ENCODE measurements around the gene COQ7. TPM values are rescaled to one million over a fixed set of nuclear protein-coding genes. Genes with fewer than 3 reads are reported as not detected.

The COQ7 gene
- total RNA-seq, 1 experiment from 2014 or later = 30.7 TPM

GRCh38 chr16:19112099-19112407, 44.6 kb downstream of the COQ7 start:
- no TSS peak for BruUV-seq (replicated peaks)
- H3K79me2 ChIP-seq (ENCODE audit: low read depth) = peaks cover 61% of the 10 kb centered on the region
- peak overlapping the region; percentile 96 for H3K27ac ChIP-seq
- H3K9me2 ChIP-seq (ENCODE audit: insufficient read depth) = no peaks in the 10 kb centered on the region
- H3K36me3 ChIP-seq (ENCODE audit: low read depth) = peaks cover 18% of the 10 kb centered on the region
- peaks cover 47% of the 10 kb centered on the region for H3F3A ChIP-seq (ENCODE audit: insufficient read depth, low read depth)
- peak overlapping the region; percentile 90 for H3K4me2 ChIP-seq
- no peaks in the 10 kb centered on the region for H3K27me3 ChIP-seq (ENCODE audit: insufficient read depth, low read depth)
- POLR2A ChIA-PET (ENCODE audit: unreplicated experiment) = interaction anchor here (0.6 to 1.8 kb wide), 4 partner anchors 17 to 282 kb away, joined by 3 to 61 read pairs (median 4); no protein-coding TSS in a partner anchor
- no peak for TF ChIP-seq EZH2 (IDR thresholded peaks at IDR 0.05; ENCODE audit: low read depth)
- TF ChIP-seq, protein P1, sequence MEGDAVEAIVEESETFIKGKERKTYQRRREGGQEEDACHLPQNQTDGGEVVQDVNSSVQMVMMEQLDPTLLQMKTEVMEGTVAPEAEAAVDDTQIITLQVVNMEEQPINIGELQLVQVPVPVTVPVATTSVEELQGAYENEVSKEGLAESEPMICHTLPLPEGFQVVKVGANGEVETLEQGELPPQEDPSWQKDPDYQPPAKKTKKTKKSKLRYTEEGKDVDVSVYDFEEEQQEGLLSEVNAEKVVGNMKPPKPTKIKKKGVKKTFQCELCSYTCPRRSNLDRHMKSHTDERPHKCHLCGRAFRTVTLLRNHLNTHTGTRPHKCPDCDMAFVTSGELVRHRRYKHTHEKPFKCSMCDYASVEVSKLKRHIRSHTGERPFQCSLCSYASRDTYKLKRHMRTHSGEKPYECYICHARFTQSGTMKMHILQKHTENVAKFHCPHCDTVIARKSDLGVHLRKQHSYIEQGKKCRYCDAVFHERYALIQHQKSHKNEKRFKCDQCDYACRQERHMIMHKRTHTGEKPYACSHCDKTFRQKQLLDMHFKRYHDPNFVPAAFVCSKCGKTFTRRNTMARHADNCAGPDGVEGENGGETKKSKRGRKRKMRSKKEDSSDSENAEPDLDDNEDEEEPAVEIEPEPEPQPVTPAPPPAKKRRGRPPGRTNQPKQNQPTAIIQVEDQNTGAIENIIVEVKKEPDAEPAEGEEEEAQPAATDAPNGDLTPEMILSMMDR (conservative IDR thresholded peaks at IDR 0.05) = no peak
- H4K20me1 ChIP-seq (ENCODE audit: insufficient read depth) = peaks cover 16% of the 10 kb centered on the region
- H3K4me1 ChIP-seq (replicated peaks; ENCODE audit: insufficient read depth) = peaks cover 66% of the 10 kb centered on the region
- CTCF ChIA-PET = interaction anchor here (1.7 kb wide), 1 partner anchor 26 kb away, joined by 5 read pairs; no protein-coding TSS in a partner anchor
- no peak for DNase-seq
- H2AFZ ChIP-seq = no peak overlapping the region
- no peaks in the 10 kb centered on the region for H3K9me3 ChIP-seq (ENCODE audit: insufficient read depth, low read depth)
- H3K4me3 ChIP-seq = peak overlapping the region; percentile 85; the same call in 1 of the 2 replicates
- intact Hi-C loops (cut with micrococcal nuclease; ENCODE audit: unreplicated experiment) = loop anchor here (10.0 kb wide), 1 partner anchor 393 kb away; no protein-coding TSS in a partner anchor

DNA sequence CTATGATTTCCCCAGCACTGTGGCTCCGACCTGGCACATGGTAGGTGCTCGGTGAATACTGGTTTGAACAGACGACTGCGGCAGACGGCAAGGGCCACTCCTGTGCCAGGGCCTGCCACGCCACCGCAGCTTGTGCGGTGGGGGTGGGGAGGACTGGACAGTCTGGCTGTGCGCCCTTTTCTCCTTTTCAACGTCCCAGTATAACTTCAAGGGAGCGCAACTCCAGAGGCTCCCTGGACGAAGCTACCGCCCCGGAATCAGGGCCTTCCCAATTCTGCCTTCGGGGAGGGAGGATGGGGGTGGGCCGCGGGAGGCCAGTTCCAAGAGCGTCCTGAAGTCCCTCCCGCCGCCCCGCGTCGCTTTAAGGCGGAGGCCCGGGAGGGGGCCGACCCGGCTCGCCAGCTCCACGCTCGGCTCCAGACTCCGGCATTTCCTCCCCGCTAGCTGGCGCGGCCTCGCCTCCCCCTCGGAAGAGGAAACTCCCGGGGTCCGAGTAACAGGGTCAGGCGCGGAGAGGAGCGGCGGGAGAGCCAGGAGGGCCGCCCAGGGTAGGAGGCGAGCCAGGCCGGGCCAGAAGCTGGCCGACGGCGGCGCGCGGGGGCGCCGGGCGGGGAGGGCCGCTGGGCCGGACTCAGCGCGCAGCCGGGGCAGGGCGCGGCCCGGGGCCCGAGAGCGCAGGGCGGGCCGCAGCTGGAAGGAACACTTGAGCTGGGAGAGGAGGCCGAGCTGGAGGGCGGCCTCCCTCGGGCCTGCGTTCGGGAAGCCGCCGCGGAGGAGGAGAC, 46.4 kb downstream of the COQ7 start, which contains the start of gene ITPRIPL2:
Gene ITPRIPL2, plus strand, starts transcription at position 388 of the 782 bp plus-strand sequence. CDS start 498 bp downstream, outside the sequence.
- Histone ChIP-seq H3K4me1 (replicated peaks; ENCODE audit: insufficient read depth) (peaks cover 68% of the 10 kb centered on the region), H3K27me3 (ENCODE audit: insufficient read depth, low read depth) (no peaks in the 10 kb centered on the region), H2AFZ (peak within 1 kb of the TSS; percentile 44; the same call in 1 of the 2 replicates), H3K36me3 (ENCODE audit: low read depth) (peaks cover 18% of the 10 kb centered on the region), H3K27ac (peak within 1 kb of the TSS; percentile 96), H3K4me2 (peak within 1 kb of the TSS; percentile 90), H3K9me3 (ENCODE audit: insufficient read depth, low read depth) (no peaks in the 10 kb centered on the region), H3K9me2 (ENCODE audit: insufficient read depth) (no peaks in the 10 kb centered on the region), H3K4me3 (peak within 1 kb of the TSS; percentile 85), H4K20me1 (ENCODE audit: insufficient read depth) (peaks cover 17% of the 10 kb centered on the region), H3K79me2 (ENCODE audit: low read depth) (peaks cover 79% of the 10 kb centered on the region), H3F3A (ENCODE audit: insufficient read depth, low read depth) (peaks cover 48% of the 10 kb centered on the region)
- intact Hi-C loops (cut with micrococcal nuclease; ENCODE audit: unreplicated experiment) = loop anchor here (1.0 to 10.0 kb wide), 4 partner anchors 21 to 391 kb away; no protein-coding TSS in a partner anchor
- CTCF ChIA-PET = interaction anchor here (0.6 to 1.8 kb wide), 7 partner anchors 19 to 299 kb away, joined by 4 to 6 read pairs (median 4); no protein-coding TSS in a partner anchor
- DNase-seq = peak; percentile 90 to 95
- POLR2A ChIA-PET (ENCODE audit: unreplicated experiment) = interaction anchor here (0.6 to 1.8 kb wide), 8 partner anchors 19 to 115 kb away, joined by 3 to 61 read pairs (median 5); no protein-coding TSS in a partner anchor
- no peak for TF ChIP-seq EZH2 (IDR thresholded peaks at IDR 0.05; ENCODE audit: low read depth)
- TF ChIP-seq, protein P1 (conservative IDR thresholded peaks at IDR 0.05) = no peak
- BruUV-seq (replicated peaks) = no TSS peak

DNA sequence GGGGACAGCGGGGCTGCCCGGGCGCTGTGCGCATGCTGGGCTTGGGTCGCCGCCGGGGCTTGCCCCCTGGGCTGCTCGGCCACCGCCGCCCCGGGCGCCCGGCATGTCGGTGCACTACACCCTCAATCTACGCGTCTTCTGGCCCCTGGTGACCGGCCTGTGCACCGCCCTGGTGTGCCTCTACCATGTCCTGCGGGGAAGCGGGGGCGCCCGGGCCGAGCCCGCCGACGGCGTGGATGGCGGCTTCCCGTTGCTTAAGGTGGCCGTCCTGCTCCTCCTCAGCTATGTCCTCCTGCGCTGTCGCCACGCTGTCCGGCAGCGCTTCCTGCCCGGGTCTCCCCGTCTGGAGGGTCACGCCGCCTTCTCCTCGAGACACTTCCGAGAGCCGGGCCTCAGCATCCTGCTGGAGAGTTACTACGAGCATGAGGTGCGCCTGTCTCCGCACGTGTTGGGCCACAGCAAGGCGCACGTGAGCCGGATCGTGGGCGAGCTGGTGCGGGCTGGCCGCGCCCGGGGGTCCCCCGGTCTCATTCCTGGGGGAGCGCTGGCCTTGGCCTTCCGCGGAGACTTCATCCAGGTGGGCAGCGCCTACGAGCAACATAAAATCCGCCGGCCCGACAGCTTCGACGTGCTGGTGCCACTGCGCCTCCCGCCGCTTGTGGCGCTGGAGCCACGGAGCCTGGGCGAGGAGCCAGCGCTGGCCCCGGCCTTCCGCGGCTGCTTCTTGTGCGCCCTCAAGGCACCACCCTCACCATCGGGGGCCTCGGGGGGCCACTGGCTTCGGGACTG, 47.1 kb downstream of the COQ7 start:
- H3K27me3 ChIP-seq (ENCODE audit: insufficient read depth, low read depth) = no peaks in the 10 kb centered on the region
- no peaks in the 10 kb centered on the region for H3K9me3 ChIP-seq (ENCODE audit: insufficient read depth, low read depth)
- intact Hi-C loops (cut with micrococcal nuclease; ENCODE audit: unreplicated experiment) = loop anchor here (10.0 kb wide), 1 partner anchor 390 kb away; no protein-coding TSS in a partner anchor
- H3K4me1 ChIP-seq (replicated peaks; ENCODE audit: insufficient read depth) = peaks cover 72% of the 10 kb centered on the region
- BruUV-seq (replicated peaks) = no TSS peak
- no peaks in the 10 kb centered on the region for H3K9me2 ChIP-seq (ENCODE audit: insufficient read depth)
- peak overlapping the region; percentile 85 for H3K4me3 ChIP-seq
- no peak for TF ChIP-seq EZH2 (IDR thresholded peaks at IDR 0.05; ENCODE audit: low read depth)
- TF ChIP-seq, protein P1 (conservative IDR thresholded peaks at IDR 0.05) = no peak
- CTCF ChIA-PET = interaction anchor here (0.6 to 1.8 kb wide), 4 partner anchors 19 to 298 kb away, joined by 4 read pairs; no protein-coding TSS in a partner anchor
- DNase-seq = peak; percentile 55 to 63
- H4K20me1 ChIP-seq (ENCODE audit: insufficient read depth) = peaks cover 17% of the 10 kb centered on the region
- peak overlapping the region; percentile 96 for H3K27ac ChIP-seq
- POLR2A ChIA-PET (ENCODE audit: unreplicated experiment) = interaction anchor here (0.6 to 1.3 kb wide), 4 partner anchors 19 to 116 kb away, joined by 4 to 9 read pairs (median 5); no protein-coding TSS in a partner anchor
- no peak overlapping the region for H2AFZ ChIP-seq
- H3K79me2 ChIP-seq (ENCODE audit: low read depth) = peaks cover 86% of the 10 kb centered on the region
- peak overlapping the region; percentile 90 for H3K4me2 ChIP-seq
- peaks cover 18% of the 10 kb centered on the region for H3K36me3 ChIP-seq (ENCODE audit: low read depth)
- H3F3A ChIP-seq (ENCODE audit: insufficient read depth, low read depth) = peaks cover 48% of the 10 kb centered on the region
